HG02840 (cell line): ENCODE data around the gene FTO.

Source experiments
- ATAC-seq: cut with Tn5 transposase; IDR thresholded peaks from one replicate; pipeline ENCODE4 v1.9.1; 2021; ENCODE audit warnings: mild to moderate bottlenecking, moderate library complexity, moderate number of reproducible peaks; ENCODE audit not compliant: unreplicated experiment, low FRiP score

Gene FTO

GRCh38 chr16:54031107-54031760 lies 327.3 kb downstream of the FTO start:
- ATAC-seq, result no peak

- ATAC-seq, result no peak
Observed at GRCh38 chr16:54033747-54034146, 329.8 kb downstream of the FTO start.

GRCh38 chr16:54034684-54035083 lies 330.7 kb downstream of the FTO start:
- no peak for ATAC-seq

- ATAC-seq, result no peak
Observed at GRCh38 chr16:54040480-54040879, 336.5 kb downstream of the FTO start.

DNA sequence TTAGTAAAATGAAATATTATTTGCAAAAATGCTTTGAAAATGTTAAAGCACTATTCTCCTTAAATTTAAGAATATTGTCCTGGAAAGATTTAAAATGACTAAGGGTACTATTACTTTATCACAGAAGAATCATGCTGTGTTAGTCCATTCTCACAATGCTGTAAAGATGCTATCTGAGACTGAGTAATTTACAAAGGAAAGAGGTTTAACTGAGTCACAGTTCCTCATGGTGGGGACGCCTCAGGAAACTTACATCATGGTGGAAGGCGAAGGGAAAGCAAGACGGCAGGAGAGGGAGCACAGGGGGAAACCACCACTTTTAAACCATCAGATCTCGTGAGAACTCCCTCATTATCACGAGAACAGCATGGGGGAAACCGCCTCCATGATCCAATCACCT lies 337.0 kb downstream of the FTO start:
- ATAC-seq, result no peak

GRCh38 chr16:54048586-54049495 lies 344.9 kb downstream of the FTO start:
- no peak for ATAC-seq

DNA sequence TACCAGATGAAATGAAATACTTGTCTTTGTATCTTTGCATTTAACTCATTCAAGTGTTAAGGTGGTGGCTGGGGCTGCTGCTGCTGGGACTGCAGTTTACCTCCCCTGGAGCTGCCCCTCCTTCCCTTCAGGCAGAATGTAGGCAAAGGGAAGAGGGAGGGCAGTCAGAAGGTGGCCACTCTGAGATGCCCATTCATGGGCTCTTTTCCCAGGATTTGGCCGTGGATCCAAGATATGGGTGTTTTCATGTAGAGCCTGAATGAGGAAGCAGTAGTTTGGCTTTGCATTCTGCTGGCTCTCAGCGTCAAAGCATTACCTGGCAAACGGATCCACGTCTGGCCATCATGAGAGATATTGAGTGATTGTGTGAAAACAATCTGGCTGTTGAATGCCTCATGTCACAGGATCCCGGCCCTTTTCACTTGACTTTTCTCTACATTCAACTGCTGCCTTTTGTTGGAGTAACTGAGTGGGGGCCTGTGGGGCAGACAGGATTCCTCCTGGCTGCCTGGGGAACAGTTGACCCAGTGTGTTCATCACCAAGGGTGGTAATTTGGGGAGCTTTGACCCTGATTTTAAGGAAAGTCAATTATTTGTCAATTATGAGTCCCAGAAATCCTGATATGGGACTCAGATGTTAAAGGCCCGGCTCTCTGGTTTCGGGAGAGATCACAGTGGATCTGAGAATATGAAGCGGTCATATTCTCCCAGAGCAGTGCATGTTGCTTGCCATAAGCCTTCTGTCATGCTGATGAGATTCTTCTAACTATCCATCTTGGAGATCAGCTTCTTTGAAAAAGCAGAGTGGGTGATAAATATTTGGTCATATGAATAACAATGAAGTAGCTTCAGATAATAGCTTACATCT lies 345.9 kb downstream of the FTO start:
- ATAC-seq, result no peak

DNA sequence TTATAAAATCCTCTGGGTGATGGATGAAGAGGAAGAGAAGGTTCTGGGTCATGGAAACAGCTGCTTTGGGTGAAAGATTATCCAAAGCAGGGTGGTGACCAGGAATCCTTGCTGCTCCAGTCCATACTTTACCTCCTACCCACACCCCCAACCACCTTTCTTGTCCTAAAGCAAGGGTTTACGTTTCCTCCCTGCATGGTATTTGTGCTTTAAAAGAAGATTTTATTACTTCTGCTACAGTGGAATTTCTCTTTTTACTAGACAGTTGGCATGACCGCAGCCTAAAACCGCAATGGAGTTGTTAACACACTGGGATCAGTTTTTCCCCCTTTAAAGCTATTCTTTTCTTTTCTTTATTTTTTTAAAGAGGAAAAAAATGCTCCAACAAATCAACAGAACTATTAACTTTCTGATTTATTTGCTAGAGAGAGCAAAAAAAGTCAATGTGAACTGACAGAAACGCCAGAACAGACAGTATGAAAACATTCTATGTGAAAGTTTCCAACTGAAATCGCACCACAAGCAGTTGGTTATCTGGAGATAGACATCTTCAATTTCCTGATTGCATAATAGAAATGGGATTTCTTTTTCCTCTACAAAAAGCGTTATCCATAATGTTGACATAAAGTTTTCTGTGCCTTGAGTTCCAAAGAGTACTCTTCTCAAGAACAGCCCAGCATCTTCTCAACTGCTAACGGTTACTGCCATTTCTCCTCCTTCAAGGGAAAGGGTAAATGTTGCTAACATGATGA lies 346.7 kb downstream of the FTO start:
- no peak for ATAC-seq

GRCh38 chr16:54051821-54052220 lies 347.9 kb downstream of the FTO start:
- no peak for ATAC-seq

DNA sequence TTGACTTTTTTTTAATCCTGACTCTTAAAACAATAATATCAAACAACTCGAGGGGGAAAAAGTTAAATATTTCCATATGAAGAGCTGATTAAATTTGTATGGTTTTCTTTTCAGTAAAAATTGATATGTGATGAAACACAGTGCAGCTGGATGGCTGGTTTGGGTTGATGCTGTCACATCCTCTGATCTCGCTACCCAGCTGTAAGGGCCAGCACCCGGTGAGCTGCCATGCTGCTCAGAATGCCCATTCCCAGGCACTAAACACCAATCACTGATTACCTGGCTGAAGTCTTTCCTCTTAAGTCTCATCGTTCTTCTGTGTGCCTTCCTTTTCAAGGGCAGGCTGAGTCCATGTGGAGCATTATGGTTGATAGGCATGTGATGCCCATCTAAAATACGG lies 348.3 kb downstream of the FTO start:
- no peak for ATAC-seq

DNA sequence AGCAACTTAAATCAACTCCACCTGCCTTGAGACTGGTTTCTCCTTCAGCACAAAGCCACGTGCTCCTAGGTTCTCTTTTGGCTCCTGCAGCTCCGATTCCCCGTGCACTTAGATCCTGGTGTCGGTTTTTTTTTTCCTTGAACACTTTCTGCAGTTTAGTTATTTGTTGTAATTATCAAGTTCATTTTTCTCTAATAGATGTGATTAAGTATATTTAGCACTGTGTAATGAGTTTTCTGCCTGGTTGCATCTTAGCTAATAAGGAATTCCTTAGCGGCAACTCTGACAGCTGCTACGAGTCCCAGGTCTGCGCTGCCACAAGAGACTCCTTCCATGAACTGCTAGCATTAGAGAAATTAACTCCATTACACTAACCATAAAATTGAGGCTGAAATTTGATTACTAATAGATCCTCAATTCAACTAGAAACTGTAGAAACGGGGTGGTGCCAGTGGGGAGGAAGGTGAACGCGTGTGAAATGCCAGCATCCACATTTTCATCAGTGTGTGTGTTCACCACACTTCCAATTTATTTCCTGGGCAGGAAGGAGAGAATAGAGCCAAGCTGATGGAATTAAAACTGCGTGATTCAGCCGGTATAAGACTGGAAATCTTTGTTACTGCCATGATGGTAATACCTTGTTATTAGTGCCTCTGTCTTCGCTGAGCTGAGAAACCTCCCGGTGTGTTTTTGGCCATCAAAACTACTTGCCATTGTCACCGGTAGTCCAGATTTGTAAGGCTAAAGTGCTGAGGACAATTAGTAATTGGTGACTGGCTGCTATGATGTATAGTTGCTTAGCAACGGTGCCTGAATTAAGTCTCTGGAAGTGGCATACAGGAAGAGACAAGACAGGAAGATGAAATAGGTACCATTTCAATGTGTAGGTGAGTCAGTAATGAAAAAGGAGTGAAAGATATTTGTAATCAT lies 350.2 kb downstream of the FTO start:
- ATAC-seq, result no peak

DNA sequence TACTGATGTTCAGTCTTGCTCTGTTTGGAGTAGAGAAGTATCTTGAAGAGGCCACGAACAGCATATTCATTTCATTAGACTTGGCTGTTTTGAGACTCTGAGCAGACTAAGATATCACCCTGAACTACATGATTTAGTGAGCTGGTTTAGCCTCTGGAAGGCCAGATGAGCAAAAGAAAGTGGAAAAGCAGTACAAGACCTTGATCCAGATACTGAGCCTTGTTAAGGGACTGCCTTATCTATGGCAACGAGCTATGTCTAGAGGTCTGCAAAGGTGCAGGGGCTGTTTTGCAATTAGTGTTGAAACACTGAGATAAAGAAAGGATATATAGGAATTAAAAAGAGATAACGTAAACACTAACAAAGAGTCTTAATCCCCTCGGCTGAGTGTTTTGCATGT lies 351.2 kb downstream of the FTO start:
- no peak for ATAC-seq

GRCh38 chr16:54055864-54056263 lies 351.9 kb downstream of the FTO start:
- no peak for ATAC-seq

GRCh38 chr16:54056921-54057320 lies 353.0 kb downstream of the FTO start:
- no peak for ATAC-seq

DNA sequence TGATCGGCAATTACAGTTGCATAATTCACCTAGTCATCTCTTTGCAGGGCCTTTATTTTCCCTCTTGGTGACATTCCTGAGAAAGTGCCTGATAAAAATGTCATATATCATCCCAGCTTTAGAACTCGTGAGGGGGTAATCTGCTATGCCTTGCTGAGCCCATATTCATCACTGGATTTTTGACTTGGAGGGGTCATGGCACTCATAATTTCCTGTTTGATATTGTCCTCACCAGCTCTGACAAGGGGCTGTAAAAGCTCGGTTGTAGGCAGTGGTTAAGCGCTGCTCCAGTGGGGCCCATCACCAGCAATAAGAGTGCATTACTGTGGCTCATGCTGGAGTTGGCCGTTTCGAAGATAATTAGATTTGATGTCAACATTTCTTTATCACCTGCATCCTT lies 355.4 kb downstream of the FTO start:
- ATAC-seq, result no peak

- no peak for ATAC-seq
Observed at GRCh38 chr16:54060599-54061421, 356.9 kb downstream of the FTO start.

DNA sequence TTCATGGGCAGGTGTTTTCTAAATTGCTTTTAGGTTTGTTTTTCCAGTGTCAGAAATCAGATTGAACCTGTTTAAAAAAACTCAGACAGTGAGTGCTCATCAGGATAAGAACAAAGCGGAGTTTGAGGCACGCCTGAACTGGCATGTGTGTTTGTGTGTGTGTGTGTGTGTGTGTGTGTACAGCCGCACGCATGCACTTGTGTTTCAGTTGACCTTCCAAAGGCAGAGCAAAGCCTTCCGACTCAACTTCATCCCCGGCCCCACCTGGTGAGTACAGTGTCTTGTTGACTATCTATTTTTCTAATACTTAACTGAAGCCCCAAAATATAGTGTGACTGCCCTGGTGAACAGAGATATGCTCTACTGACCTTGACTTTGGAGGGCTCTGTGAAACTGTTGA lies 357.5 kb downstream of the FTO start:
- no peak for ATAC-seq
